ENCODE results near the gene ZSCAN5A. TPM values are rescaled to one million over a fixed set of nuclear protein-coding genes. Genes with fewer than 3 reads are reported as not detected.

The ZSCAN5A gene
- total RNA-seq, 6 donors from 2014 or later, result 6.2 to 18.6 (median 11.3) TPM

DNA sequence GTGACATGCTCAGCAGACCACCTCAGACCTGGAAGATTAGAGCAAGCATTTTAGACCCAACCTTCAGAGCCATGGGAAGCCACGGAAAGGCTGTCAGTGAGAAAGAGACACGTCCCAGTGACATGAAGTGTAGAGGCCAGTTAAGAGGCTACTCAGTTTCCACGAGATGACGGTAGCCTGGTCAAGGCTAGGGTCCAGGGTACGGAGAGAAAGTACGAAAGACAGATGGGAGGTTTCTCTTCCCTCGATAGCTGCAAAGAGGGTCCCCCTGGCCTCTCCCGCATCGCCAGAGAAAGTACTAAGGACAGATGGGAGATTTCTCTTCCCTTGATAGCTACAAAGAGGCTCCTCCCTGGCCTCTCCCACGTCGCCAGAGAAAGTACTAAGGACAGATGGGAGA, 8.6 kb downstream of the ZSCAN5A start:
- Histone ChIP-seq H3K4me3 (no peak overlapping the region), H3K36me3 (peaks cover 0 to 29% (median 7%) of the 10 kb centered on the region in 4 donors), H3K4me1 (peaks cover 0 to 12% (median 8%) of the 10 kb centered on the region in 4 donors), H3K27ac (peak overlapping the region in 2 of 4 donors; percentile 4 to 69), H3K27me3 (no peaks in the 10 kb centered on the region), H3K9me3 (no peaks in the 10 kb centered on the region)
- 80 to 81% methylated on average over 9 of the region's 11 CpGs for WGBS, 2 donors
- TF ChIP-seq POLR2A (IDR thresholded peaks at IDR 0.05) (no peak), EP300 (IDR thresholded peaks at IDR 0.05) (no peak), POLR2AphosphoS5 (IDR thresholded peaks at IDR 0.05) (no peak)
- TF ChIP-seq, protein P1, sequence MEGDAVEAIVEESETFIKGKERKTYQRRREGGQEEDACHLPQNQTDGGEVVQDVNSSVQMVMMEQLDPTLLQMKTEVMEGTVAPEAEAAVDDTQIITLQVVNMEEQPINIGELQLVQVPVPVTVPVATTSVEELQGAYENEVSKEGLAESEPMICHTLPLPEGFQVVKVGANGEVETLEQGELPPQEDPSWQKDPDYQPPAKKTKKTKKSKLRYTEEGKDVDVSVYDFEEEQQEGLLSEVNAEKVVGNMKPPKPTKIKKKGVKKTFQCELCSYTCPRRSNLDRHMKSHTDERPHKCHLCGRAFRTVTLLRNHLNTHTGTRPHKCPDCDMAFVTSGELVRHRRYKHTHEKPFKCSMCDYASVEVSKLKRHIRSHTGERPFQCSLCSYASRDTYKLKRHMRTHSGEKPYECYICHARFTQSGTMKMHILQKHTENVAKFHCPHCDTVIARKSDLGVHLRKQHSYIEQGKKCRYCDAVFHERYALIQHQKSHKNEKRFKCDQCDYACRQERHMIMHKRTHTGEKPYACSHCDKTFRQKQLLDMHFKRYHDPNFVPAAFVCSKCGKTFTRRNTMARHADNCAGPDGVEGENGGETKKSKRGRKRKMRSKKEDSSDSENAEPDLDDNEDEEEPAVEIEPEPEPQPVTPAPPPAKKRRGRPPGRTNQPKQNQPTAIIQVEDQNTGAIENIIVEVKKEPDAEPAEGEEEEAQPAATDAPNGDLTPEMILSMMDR (IDR thresholded peaks at IDR 0.05), result no peak
- ATAC-seq (ENCODE audit: low FRiP score in 2 of 2), result no peak
- no peak for DNase-seq

DNA sequence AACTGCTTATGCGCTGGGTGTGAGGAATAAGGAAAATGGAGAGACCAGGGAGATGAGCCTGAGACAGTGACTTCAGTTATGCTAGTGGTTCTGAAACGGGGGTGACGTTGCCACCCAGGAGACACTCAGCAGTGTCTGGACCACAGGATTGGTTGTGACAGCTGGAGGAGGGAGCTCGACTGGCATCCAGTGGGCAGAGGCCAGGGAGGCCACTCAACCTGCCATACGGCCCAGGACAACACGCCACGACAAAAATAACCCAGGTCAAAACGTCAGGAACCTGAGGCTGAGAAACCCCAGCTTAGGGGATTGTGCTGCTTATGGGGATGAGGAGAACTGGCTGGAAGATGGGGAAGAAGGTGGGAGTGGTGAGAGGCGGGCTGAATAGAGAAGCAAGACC, 10.4 kb downstream of the ZSCAN5A start:
- DNase-seq (no peak), ATAC-seq (ENCODE audit: low FRiP score in 2 of 2) (no peak)
- Histone ChIP-seq H3K27ac (no peak overlapping the region), H3K4me3 (no peak overlapping the region), H3K36me3 (peaks cover 0 to 19% (median 7%) of the 10 kb centered on the region in 4 donors), H3K9me3 (no peaks in the 10 kb centered on the region), H3K4me1 (peaks cover 0 to 11% (median 7%) of the 10 kb centered on the region in 4 donors), H3K27me3 (no peaks in the 10 kb centered on the region)
- TF ChIP-seq, protein P1 (IDR thresholded peaks at IDR 0.05), result no peak
- TF ChIP-seq EP300 (IDR thresholded peaks at IDR 0.05), result no peak
- TF ChIP-seq POLR2AphosphoS5 (IDR thresholded peaks at IDR 0.05), result no peak
- TF ChIP-seq POLR2A (IDR thresholded peaks at IDR 0.05), result no peak
- WGBS, 2 donors, result 89 to 93% methylated on average over 9 of the region's 9 CpGs

DNA sequence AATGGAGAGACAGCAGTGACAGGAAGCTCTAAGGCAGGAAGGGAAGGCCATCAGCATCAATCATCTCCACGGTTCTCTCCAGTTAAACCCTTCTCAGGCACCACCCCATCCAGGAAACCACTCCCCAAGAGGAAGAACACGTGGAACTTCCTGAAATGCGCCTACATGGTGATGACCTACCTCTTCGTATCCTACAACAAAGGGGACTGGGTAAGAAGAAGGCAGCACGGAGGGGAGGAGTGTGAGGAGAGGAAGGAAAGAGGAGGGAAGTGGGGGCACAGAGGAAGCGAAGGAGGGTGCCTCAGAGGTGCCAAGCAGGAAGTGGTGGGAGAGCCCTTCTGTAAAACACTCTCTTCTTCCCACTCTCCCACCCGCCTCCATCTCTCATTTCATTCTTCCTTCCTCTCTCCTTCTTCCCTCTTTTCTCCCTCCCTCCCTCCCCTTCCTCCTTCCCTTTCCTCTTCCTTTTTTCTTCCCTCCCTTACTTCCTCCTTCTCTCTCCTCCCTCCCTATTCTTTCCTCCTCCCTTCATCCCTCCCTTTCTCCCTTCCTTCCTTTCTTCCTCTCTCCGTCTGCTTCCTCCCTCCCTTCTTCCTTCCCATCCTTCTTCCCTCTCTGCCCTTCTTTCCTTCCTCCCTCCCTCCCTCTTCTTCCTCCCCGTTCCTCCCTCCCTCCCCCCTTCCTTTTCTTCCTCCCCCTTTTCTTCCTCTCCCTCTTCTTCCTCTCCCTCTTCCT, 12.6 kb downstream of the ZSCAN5A start:
- Histone ChIP-seq H3K27me3 (no peaks in the 10 kb centered on the region), H3K36me3 (peaks cover 0 to 21% (median 7%) of the 10 kb centered on the region in 4 donors), H3K27ac (peak overlapping the region; percentile 46 to 78 (median 68)), H3K4me1 (peaks cover 0 to 11% (median 7%) of the 10 kb centered on the region in 4 donors), H3K9me3 (no peaks in the 10 kb centered on the region), H3K4me3 (no peak overlapping the region)
- WGBS, 2 donors, result 44 to 49% methylated on average over 9 of the region's 9 CpGs
- ATAC-seq (ENCODE audit: low FRiP score in 2 of 2), result peak in 1 of 2 donors; percentile 51
- TF ChIP-seq POLR2AphosphoS5 (IDR thresholded peaks at IDR 0.05) (peak; percentile 28 to 62), POLR2A (IDR thresholded peaks at IDR 0.05) (no peak), EP300 (IDR thresholded peaks at IDR 0.05) (peak in 2 of 4 donors; percentile 40 to 44)
- TF ChIP-seq, protein P1 (IDR thresholded peaks at IDR 0.05), result no peak
- DNase-seq, result no peak

DNA sequence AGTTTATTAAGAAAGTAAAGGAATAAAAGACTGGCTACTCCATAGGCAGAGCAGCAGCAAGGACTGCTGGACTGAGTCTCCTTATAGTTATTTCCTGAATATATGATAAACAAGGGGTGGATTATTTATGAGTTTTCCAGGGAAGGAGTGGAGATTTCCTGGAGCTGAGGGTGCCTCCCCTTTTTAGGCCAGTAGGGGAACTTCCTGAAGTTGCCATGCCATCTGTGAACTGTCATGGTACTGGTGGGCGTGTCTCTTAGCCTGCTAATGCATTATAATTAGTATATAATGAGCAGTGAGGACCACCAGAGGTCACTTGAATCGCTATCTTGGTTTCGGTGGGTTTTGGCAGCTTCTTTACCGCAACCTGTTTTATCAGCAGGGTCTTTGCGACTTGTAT, 13.5 kb downstream of the ZSCAN5A start:
- Histone ChIP-seq H3K4me1 (peaks cover 0 to 11% (median 7%) of the 10 kb centered on the region in 4 donors), H3K4me3 (no peak overlapping the region), H3K27ac (peak overlapping the region; percentile 46 to 78 (median 68)), H3K36me3 (peaks cover 0 to 29% (median 7%) of the 10 kb centered on the region in 4 donors), H3K9me3 (no peaks in the 10 kb centered on the region), H3K27me3 (no peaks in the 10 kb centered on the region)
- TF ChIP-seq, protein P1 (IDR thresholded peaks at IDR 0.05), result no peak
- no peak for TF ChIP-seq POLR2A (IDR thresholded peaks at IDR 0.05)
- no peak for TF ChIP-seq EP300 (IDR thresholded peaks at IDR 0.05)
- ATAC-seq (ENCODE audit: low FRiP score in 2 of 2) (no peak), DNase-seq (no peak)
- WGBS, 2 donors, result 43 to 79% methylated on average over 5 of the region's 5 CpGs
